Spleen (tissue), 7 donors: Measurements from ENCODE around the gene B4GALNT4.

Source experiments
- CTCF ChIP-seq, 11 experiments: fragments of 200-600 bp in 7 of 11; fragments of 450-650 bp in 4 of 11; sonication (generic) in 4 of 11; IDR thresholded peaks in 8 of 11; conservative IDR thresholded peaks in 3 of 11; 1 replicate in 7 of 11; 2 replicates in 4 of 11; pipeline versions ENCODE4 v1.4.0 to v1.8.0; 2016 to 2021; ENCODE audit warnings: antibody characterized with exemption in 11 of 11, inconsistent platforms in 4 of 11, mild to moderate bottlenecking in 1 of 11
- POLR2A ChIP-seq, 3 donors: fragments of 450-650 bp; IDR thresholded peaks; one replicate each; pipeline ENCODE4 v1.5.1; 2017; ENCODE audit warnings: antibody characterized with exemption in 3 of 3, mild to moderate bottlenecking in 1 of 3
- donor health status: DM: no; HTN: no; CAD: no; lungs with moderate emphysema.
- donor health status: DM: no; HTN: no; CAD: no.
- donor health status: DM: no; HTN: no; CAD: no.

- TF ChIP-seq CTCF (IDR thresholded peaks at IDR 0.05 in 8 of 11, conservative IDR thresholded peaks at IDR 0.05 in 3 of 11) (no peak), POLR2A (IDR thresholded peaks at IDR 0.05) (no peak)
Observed at GRCh38 chr11:325796-326591, 43.3 kb upstream of the B4GALNT4 start.
